Endothelial cell of umbilical vein (primary cell): Measurements from ENCODE around the gene SLC15A3.

Source experiments
- EZH2 ChIP-seq: IDR thresholded peaks from 2 replicates; pipeline ENCODE4 v1.6.1; 2012; ENCODE audit warnings: borderline replicate concordance, low read depth, mild to moderate bottlenecking, moderate library complexity, low read length, inconsistent platforms; ENCODE audit not compliant: severe bottlenecking
- POLR2A ChIP-seq: IDR thresholded peaks from 2 replicates; pipeline ENCODE4 v1.6.1; 2012; ENCODE audit warnings: low read depth, mild to moderate bottlenecking, control low read depth, low read length
- TF ChIP-seq, protein P1 (sequence below): IDR thresholded peaks from 2 replicates; pipeline ENCODE4 v1.6.1; 2011; ENCODE audit not compliant: insufficient read depth, insufficient read length
- TF ChIP-seq, protein P2 (sequence below), 2 donors: IDR thresholded peaks; 1 replicate in 1 of 2; 2 replicates in 1 of 2; pipeline ENCODE4 v1.5.1; 2011; ENCODE audit warnings: low read length in 2 of 2, mild to moderate bottlenecking in 2 of 2, moderate library complexity in 2 of 2, control low read depth in 1 of 2, inconsistent platforms in 1 of 2, low read depth in 1 of 2; ENCODE audit not compliant: insufficient read depth in 1 of 2; ENCODE audit errors: extremely low read depth in 1 of 2

DNA sequence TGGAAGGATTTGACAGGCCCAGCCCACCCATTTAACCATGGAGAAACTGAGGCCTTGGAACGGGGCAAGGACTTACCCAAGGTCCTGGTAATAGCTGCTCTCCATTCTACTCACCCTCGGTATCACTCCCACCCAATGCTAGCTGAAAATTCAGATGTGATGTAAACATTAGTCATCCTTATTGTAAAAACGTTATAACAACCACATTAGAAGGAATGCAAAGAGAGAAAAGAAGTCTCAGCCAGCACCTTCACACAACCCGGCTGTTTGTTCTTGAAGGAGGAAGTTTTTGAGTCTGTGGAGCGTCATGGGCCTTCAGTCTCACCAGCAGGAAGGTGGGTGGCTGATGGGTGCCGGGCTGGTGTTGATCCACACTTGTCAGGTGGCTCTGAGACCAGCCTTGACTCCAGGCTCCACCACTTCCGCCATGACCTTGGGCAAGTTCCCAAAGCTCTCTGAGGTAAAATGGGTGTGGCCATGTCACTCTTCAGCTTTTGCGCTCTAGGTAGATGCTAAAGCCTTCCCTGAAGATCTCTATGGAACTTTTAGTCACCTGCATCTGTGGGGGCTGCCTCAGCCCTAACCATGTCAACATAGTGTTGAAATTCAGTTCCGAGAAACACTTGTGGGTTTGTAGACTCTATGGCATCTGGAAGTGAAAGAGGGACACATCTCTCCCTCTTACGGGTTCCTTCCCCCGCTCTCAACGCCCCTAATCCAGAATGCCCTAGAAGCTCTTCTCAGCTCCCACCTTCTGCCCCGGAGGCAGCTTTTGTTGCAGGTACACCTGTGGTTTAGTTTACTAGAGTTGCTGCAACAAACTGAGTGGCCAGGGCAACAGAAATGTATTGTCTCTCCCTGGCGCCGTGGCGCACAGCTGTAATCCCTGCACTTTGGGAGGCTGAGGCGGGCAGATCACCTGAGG is 34.3 kb upstream of the SLC15A3 start:
- TF ChIP-seq EZH2 (no peak), POLR2A (no peak)
- TF ChIP-seq, protein P1, sequence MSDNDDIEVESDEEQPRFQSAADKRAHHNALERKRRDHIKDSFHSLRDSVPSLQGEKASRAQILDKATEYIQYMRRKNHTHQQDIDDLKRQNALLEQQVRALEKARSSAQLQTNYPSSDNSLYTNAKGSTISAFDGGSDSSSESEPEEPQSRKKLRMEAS = no peak
- TF ChIP-seq, protein P2, sequence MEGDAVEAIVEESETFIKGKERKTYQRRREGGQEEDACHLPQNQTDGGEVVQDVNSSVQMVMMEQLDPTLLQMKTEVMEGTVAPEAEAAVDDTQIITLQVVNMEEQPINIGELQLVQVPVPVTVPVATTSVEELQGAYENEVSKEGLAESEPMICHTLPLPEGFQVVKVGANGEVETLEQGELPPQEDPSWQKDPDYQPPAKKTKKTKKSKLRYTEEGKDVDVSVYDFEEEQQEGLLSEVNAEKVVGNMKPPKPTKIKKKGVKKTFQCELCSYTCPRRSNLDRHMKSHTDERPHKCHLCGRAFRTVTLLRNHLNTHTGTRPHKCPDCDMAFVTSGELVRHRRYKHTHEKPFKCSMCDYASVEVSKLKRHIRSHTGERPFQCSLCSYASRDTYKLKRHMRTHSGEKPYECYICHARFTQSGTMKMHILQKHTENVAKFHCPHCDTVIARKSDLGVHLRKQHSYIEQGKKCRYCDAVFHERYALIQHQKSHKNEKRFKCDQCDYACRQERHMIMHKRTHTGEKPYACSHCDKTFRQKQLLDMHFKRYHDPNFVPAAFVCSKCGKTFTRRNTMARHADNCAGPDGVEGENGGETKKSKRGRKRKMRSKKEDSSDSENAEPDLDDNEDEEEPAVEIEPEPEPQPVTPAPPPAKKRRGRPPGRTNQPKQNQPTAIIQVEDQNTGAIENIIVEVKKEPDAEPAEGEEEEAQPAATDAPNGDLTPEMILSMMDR (IDR thresholded peaks at IDR 0.05; ENCODE audit: extremely low read depth in 1 of 2, insufficient read depth in 1 of 2, low read depth in 1 of 2, low read length in 2 of 2) = no peak
